GF-D8 (cell line): ENCODE data around the gene CD55.

Source experiments
- DNase-seq: peaks from one replicate; lab custom pipeline; 2025; lab: John Stamatoyannopoulos, UW

Gene CD55

DNA sequence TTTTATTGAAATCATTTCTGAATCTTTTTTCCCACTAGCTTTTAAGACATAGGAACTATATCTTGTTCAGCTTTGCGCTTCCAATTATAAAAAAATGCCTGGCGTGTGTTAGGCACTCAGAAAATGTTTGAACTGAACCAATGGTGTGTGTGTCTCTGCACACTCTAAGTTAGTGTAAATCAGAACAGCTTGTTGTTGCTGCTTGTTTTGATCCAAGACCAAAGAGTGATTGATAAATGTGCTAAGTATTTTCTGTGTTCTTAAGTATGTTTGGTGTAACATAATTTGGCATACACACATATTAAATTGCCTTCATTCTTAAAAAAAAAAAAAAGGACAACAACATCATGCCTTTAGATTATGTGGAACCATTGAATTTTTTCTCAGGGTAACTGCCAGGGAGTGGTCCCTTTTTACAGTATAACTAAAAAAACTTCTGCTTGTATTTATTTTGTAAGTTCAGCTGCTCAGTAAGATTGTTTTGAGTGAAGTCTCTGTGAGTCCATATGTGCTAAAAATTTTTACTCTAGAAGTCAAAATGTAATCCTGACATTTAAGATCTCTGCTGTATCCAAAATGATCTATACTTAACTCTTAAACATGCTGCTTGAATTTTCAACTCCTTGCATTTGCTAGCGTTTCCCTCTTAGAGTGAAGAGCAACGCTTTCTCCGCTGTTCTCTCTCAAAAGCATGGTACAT is 8.7 kb downstream of the CD55 start:
- DNase-seq: no peak

DNA sequence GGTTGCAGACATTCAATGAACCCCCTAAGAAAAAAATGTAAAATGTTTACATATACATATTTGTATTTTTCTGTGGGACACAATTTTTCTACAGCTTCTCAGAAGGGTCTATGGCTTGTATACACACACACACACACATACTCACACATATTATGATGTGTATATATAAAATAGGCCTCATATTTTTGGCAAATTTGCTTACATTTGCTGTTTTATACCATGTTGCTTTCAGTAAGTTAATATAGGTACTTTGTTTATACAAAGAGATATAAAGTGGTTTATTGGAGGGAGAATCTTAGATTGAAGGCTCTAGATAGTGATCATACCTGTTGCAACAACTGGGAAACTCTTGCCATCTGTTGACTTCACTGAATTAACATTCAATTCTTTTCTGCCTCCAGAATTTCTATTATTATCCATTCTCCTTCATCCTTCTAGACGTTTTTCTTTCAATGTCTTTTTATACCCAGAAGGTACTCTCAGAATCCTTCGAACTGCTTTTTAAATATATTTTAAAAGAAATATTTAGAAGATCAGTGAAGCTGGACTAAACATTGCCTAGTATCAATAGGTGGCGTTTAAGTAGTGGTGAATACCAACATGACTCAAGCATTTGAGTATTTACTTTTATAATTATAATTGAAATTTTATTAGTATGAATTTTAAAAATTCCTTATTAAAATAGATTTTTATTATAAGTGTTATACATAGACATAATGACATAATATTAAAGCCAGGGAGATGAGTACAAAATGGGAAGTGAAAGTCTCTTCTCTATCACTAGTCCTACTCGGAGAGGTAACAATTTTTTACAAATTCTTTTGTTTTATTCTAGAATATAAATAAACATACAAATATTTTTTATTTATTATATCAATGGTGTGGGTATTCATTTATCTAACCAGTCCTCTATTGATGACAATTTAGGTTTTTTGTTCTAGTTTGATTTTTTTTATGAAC is 10.2 kb downstream of the CD55 start:
- no peak for DNase-seq

DNA sequence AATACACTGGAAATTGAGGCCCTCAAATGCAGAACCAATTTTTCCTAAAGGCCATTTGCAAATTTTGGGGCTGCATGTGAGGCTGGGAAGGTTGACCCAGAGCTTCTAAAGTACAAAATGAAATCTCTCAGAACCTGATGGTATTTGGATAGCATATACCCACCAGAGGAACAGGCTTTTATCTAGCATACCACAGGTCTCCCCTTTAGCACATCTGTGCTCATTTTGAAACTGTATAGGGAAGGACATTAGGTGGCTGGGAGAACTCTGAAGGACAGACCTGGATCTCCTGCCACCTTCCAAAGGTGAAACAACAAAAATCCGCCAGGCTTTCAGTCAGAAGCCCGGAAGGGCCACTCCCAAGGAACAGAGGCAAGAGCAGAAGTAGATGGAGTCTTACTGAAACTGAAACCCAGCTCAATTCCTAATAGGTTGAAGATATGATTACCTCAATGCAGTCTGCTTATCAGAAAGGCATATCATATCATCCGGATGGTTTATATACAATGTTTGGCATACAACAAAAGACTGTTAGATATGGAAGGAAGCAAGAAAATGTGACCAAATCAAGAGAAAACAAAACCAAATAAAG is 11.6 kb downstream of the CD55 start:
- DNase-seq: no peak

DNA sequence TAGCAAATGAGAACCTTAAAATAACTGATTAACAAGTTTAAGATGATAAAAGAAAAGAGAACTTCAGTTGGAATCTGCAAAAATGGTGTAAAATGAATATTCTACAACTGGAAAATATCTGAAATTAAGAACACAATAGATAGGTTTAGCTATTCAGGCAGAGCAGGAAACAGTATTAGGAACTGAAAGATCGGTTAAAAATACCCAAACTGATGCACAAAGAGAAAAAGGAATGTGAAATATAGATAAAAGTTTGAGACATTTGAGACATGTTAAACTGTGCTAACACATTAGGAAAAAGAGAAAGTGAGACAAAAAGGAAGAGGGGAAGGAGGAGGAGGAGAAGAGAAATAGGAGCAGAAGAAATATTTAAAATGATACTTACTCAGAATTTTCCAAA is 12.1 kb downstream of the CD55 start:
- no peak for DNase-seq

DNA sequence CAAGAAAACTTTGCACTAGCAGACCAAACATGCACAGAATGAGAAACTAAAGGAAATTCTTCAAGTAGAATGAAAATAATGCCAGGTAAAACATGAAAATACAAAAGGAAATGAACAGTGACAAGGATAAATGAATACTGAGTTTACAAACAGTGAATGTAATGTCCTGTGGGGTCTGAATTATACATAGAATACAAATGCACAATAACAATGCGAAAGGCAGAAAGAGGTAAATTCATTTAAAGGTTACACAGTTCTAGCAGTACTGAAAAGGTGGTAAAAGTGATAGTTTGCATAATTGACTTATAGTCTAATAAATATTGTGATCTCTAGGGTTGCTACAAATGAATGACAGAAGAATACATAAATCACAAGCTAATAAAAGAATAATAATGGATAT is 12.9 kb downstream of the CD55 start:
- DNase-seq: no peak

DNA sequence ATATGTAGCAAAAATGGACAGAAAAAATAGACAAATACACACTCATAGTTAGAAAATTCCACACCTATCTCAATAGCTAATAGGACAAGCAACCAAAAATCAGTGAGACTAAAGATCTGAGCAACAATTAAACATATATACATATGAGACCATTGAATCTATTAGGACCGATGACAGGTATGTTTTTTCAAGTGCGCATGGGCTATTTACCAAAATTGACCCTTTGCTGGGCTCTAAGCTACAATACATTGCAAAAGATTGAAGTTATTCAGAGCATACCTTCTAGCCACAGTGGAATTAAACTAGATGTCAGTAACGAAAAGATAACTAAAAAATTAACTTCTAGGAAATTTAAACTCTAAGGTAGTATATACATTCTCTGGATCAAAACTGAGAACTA is 13.7 kb downstream of the CD55 start:
- no peak for DNase-seq

DNA sequence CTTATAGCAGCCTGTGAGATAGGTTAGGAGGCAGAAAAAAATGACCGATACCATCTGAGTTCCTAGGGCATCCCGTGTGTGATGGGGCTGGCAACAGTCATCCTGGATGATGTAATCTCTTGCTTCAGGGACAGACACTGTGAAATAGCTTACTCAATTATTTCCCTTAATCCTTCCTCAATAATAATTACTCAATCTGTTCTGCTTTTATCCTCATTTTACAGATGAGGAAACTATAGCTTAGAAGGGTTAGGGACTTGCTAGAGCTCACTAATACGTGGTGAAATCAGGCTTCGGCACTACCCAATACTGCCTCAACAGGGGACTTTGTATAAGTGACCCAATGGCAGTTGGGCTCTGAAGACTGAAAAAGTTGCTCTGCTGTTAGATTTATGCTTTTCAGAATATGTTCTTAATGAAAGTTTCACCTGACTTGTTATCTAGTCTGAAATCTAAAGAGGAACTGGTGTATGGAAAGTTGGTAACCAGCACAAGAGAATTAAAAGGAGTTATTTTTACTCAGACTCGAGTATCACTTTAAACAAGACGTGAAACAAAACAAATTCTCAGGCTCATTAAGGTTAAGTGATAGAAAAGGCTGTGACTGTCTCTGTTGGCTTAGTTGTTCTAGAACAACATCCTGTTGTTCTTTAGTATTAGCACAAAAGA is 14.4 kb downstream of the CD55 start:
- peak; percentile 90 for DNase-seq

DNA sequence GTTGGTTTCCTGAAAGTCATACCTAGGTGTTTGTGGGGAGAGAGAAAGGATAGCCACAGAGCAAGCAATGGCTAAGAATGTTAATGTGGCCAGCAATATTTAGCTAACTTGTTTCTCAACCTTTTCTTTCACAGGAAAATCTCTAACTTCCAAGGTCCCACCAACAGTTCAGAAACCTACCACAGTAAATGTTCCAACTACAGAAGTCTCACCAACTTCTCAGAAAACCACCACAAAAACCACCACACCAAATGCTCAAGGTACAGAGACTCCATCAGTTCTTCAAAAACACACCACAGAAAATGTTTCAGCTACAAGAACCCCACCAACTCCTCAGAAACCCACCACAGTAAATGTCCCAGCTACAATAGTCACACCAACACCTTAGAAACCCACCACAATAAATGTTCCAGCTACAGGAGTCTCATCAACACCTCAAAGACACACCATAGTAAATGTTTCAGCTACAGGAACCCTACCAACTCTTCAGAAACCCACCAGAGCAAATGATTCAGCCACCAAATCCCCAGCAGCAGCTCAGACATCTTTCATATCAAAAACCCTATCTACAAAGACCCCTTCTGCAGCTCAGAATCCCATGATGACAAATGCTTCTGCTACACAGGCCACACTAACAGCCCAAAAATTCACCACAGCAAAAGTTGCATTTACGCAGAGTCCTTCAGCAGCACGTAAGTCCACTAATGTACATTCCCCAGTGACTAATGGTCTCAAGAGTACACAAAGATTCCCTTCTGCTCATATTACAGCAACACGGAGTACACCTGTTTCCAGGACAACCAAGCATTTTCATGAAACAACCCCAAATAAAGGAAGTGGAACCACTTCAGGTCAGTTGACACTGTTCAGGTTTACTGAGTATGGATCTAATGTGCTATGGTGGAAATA is 15.3 kb downstream of the CD55 start:
- peak; percentile 70 for DNase-seq

DNA sequence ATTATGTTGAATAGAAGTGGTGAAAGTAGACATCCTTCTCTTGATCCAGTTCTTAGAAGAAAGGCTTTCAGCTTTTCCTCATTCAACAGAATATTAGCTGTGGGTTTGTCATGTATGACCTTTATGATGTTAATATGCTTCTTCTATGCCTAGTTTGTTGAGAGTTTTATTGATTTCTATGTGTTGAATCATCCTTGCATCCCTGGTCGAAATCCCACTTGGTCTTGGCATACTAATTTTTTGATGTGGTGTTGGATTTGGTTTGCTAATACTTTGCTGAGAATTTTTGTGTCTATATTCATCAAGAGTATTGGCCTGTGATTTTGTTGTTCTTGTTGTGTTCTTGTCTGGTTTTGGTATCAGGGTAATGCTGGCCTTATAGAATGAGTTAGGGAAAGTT is 20.9 kb downstream of the CD55 start:
- DNase-seq: no peak

DNA sequence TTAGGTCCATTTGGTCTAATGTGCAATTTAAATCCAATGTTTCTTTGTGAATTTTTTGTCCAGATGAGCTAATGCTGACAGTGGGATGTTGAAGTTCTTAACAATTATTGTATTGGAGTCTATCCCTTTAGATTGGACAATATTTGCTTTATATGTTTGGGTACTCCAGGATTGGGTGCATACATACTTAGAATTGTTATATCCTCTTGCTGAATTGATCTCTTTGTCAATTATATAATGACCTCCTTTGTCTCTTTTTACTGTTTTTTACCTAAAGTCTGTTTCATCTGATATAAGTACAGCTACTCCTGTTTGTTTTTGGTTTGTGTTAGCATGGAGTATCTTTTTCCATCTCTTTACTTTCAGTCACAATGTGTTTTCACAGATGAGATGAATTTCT is 22.2 kb downstream of the CD55 start:
- no peak for DNase-seq

DNA sequence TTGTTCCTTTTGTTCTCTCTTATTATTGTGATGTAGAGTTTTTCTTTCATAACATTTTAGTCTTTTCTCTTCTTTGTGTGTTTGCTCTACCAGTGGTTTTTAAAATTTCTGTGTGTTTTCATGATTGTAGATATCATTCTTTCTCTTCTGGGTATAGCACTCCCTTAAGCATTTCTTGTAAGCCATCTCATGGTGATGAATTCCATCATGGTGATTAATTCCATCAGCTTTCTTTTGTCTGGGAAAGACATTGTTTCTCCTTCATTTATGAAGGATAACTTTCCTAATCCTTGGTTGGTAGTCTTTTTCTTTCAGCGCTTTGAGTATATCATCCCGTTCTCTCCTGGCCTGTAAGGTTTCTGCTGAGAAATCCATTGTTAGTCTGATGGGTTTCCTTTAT is 22.7 kb downstream of the CD55 start:
- DNase-seq: no peak

DNA sequence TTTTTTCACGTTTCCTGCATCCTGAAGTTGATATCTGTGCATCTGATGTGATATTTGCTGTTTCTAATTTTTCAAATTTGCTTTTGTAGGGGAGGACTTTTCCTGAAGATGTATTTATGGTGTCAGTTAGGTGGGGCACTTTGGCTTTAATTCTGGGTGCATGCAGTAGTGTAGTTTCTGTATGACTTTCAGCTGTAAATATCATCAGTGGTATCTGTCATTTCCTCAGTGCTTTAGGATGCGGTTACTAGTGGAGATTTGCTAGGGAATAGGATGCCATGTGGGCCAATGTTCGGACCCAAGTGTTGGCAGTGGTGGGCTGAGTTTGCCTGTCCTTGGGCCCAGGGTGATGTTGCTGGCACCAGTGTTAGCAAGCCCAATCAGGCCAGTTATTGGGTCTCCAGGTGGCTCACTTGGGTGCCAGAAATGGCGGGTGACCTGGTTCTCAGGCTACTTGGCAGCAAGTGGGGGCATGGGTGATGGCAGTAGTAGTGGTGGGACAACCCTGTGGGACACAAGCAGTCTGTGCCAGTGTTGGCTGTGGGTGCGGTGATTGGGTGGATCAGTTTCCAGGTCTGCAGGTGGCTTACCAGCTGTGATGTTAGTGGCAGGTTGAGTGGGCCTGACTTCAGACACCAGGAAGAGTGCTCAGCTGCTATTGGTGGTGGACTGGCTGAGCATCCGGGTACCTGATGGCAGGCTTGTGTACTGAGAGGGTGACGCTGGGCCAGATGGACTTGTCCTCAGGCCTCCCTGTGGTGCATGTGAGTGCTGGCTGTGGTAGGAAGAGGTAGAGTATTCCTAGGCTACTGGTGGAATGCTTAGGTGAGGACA is 24.4 kb downstream of the CD55 start:
- DNase-seq: no peak

DNA sequence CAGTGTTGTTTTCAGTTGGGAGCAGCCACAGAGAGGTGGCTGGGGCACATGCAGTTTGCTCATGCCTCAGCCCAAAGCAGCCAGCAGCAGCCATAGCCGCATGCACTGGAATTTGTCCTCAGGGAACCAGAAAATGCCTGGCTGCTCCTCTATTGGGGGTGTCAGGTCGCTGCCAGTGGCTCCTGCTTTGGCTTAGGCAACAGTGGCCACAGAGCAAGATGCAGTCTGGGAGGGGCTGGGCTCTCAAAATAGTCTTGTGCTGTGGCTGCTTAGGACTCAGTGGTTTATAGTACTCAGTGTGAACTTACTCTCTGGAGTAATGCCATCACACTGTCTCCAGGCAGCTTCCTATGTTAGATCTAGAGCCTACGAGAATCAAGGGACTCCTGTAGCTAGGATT is 25.0 kb downstream of the CD55 start:
- DNase-seq: no peak

DNA sequence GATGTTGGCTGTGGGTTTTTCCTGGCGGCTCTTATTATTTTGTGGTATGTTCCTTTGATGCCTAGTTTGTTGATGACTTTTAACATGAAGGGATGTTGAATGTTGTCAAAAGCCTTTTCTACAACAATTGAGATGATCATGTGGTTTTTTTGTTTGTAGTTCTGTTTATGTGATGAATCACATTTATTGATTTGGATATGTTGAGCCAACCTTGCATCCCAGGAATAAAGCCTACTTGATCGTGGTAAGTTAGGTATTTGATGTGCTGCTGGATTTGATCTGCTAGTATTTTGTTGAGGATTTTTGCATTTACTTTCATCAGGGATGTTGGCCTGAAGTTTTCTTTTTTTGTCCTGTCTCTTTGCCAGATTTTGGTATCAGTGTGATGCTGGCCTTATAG is 28.5 kb downstream of the CD55 start:
- no peak for DNase-seq

DNA sequence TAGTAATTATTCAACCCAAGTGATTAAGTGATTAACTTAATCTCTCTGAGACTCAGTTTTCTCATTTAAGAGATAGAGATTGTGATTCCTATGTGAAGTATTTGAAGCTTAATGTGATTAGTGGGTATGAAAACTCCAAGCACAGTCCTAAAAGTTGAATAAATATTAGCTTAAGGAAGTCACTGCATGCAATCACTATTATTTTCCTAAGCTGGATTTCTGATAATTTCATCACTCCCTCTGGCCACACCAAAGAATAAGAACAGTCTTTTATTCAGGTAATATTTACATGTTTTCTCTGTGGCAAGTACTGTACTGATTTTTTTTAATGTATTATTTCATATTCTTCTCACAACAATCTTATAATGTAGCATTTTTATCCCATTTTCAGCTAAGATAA is 31.1 kb downstream of the CD55 start:
- DNase-seq: no peak

DNA sequence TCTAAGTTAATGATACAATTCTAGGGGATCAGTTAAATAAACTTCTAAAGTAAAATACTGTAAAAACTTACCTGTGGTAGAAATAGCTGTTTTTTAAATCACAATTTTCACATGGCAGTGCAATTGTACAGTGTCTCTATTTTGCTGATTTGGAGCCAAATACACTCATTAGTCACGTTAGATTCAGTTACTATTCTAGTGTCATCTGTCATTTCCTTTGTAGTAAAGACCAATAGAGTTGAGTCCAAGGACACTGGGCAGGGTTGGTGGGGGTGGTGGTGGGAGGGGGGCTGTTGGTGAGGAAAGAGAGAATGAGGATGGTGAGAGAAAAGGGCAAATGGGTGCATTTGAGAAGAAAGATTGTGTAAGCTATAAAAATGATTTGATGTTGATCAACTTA is 33.6 kb downstream of the CD55 start:
- DNase-seq: no peak

DNA sequence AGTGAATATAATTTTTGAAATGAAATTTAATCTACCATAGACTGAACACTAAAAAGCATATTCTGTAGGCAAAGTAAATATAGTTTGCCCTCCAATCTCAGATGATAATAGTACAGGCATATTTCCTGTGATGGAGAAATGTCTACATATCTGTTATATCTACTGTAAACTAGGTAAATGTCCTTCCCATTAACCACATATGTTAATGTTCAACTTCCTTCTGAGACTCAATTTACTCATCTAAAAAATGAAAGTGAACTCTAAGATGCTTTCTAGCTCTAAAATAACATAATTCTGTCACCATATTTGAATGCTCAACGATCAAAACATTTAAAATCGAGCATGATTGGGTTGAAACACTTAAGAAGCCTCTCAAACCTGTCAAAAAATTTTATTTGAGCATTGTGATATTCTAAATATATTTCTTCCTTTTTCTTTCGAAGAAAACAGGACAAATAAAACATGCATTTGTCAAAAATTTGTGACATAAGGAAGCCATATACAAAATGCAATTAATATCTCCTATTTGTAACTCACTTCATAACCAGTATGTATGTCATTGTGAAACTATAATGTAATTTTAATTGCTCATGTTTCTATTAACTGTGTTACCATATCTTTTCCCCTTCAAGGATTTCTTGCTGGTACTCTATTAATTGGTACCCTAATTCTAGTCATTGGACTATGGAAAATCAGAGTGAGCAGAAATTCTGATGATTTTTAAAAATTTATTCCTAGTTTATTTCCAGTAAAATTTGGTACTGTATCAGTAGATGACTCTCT is 34.2 kb downstream of the CD55 start:
- no peak for DNase-seq

DNA sequence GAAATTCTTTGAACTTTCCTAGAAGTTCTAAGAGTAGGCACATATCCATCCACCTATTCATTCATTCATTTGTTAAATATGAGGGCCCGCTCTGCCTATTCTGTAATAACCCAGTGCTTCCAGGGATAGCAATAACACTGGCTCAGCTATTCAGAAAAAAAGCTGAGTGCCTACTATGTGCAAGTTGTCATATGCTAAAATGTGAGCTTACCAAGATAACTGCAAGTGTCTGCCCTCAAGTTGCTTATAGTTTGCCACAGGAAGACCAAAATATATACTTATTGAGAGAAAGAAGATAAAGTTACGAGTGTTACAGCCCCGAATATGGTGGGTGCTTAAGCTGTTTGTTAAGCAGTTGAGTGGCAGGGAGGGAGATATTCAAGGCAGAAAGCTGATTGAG is 39.6 kb downstream of the CD55 start:
- no peak for DNase-seq

DNA sequence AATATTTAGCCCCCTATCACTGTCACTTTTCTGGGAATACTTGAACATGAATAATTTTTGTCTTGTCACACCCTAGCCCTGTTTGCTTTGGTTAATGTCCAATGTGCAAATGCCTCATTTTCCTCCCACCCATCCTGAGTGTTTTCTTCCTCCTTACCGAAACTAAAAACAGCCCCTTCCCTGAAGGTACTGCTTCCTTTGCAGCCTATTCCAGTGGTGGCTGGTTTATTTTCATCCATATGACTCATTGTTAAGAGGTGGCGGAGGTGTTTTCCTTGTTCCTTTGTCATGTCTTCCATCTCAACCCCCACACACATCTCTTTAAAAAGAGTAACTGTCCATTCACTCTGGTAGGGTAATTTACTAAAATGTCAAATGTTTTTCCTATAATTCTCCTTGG is 40.4 kb downstream of the CD55 start:
- DNase-seq: no peak
